PFSK-1 (cell line): ENCODE measurements around the gene NCKAP1.

ENCODE experiments used
- FOXP2 ChIP-seq: optimal IDR thresholded peaks from 2 replicates; pipeline ENCODE3; 2011; ENCODE audit warnings: borderline replicate concordance, control low read depth, inconsistent platforms; ENCODE audit not compliant: insufficient read depth; ENCODE audit errors: extremely low read length, extremely low read depth
- POLR2AphosphoS5 ChIP-seq: IDR thresholded peaks from 2 replicates; pipeline ENCODE4 v1.6.1; 2012; ENCODE audit warnings: low read depth, mild to moderate bottlenecking, control low read depth, low read length, moderate library complexity
- REST ChIP-seq, 2 experiments: IDR thresholded peaks; 2 replicates each; pipeline versions ENCODE4 v1.6.1 to v1.8.0; 2011 to 2012; ENCODE audit warnings: low read depth in 2 of 2, low read length in 2 of 2, control low read depth in 1 of 2, inconsistent platforms in 1 of 2, mild to moderate bottlenecking in 1 of 2, moderate library complexity in 1 of 2; ENCODE audit not compliant: insufficient read depth in 1 of 2
- SIN3A ChIP-seq: IDR thresholded peaks from 2 replicates; pipeline ENCODE4 v1.6.1; 2012; ENCODE audit warnings: mild to moderate bottlenecking, low read length, moderate library complexity, borderline replicate concordance; ENCODE audit not compliant: insufficient read depth
- TAF1 ChIP-seq: IDR thresholded peaks from 2 replicates; pipeline ENCODE4 v1.6.1; 2012; ENCODE audit warnings: low read length, control low read depth, borderline replicate concordance; ENCODE audit not compliant: insufficient read depth

The NCKAP1 gene

GRCh38 chr2:182924306-182924705, 114.0 kb downstream of the NCKAP1 start:
- TF ChIP-seq SIN3A (no peak), POLR2AphosphoS5 (no peak), TAF1 (no peak), REST (IDR thresholded peaks at IDR 0.05; ENCODE audit: insufficient read depth in 1 of 2, low read depth in 2 of 2, low read length in 2 of 2) (no peak), FOXP2 (no peak)

GRCh38 chr2:182921234-182921633, 117.0 kb downstream of the NCKAP1 start:
- no peak for TF ChIP-seq TAF1

- TF ChIP-seq POLR2AphosphoS5: no peak
- no peak for TF ChIP-seq TAF1
- TF ChIP-seq SIN3A: no peak
- TF ChIP-seq REST (IDR thresholded peaks at IDR 0.05; ENCODE audit: insufficient read depth in 1 of 2, low read depth in 2 of 2, low read length in 2 of 2): no peak
- TF ChIP-seq FOXP2: no peak
These were observed 117.6 kb downstream of the NCKAP1 start for GRCh38 chr2:182920631-182921056.

- no peak for TF ChIP-seq REST (IDR thresholded peaks at IDR 0.05; ENCODE audit: insufficient read depth in 1 of 2, low read depth in 2 of 2, low read length in 2 of 2)
- TF ChIP-seq FOXP2: no peak
- TF ChIP-seq SIN3A: no peak
- TF ChIP-seq TAF1: no peak
- TF ChIP-seq POLR2AphosphoS5: no peak
These were observed 118.2 kb downstream of the NCKAP1 start for GRCh38 chr2:182920089-182920488.

- TF ChIP-seq POLR2AphosphoS5 (no peak), SIN3A (no peak), TAF1 (no peak), REST (IDR thresholded peaks at IDR 0.05; ENCODE audit: insufficient read depth in 1 of 2, low read depth in 2 of 2, low read length in 2 of 2) (no peak), FOXP2 (no peak)
These were observed 119.2 kb downstream of the NCKAP1 start for GRCh38 chr2:182918961-182919652.
